K562 (cell line): ENCODE data around the gene TMEM14C. TPM values are rescaled to one million over a fixed set of nuclear protein-coding genes. Genes with fewer than 3 reads are reported as not detected.

Experiments used
- ERF ChIP-seq: fragments of 450-650 bp; formaldehyde crosslinking; IDR thresholded peaks from 2 replicates; pipeline ENCODE4 v1.4.0; 2020; ENCODE audit warnings: mild to moderate bottlenecking, mixed read lengths
- FOXP4 ChIP-seq: sonication (generic); formaldehyde crosslinking; IDR thresholded peaks from 2 replicates; pipeline ENCODE4 v1.8.0; 2022; ENCODE audit warnings: mild to moderate bottlenecking, missing genetic modification reagents, borderline replicate concordance
- GATAD2B ChIP-seq: fragments of 450-650 bp; IDR thresholded peaks from 2 replicates; pipeline ENCODE4 v1.6.1; 2017; ENCODE audit warnings: mild to moderate bottlenecking, borderline replicate concordance
- HDAC6 ChIP-seq: IDR thresholded peaks from 2 replicates; pipeline ENCODE4 v1.6.1; 2012; ENCODE audit warnings: low read depth, mild to moderate bottlenecking, control low read depth, inconsistent platforms, low read length, moderate library complexity
- NCOA1 ChIP-seq: fragments of 450-650 bp; IDR thresholded peaks from 2 replicates; pipeline ENCODE4 v1.6.1; 2016; ENCODE audit warnings: low read depth
- NR2C1 ChIP-seq, 2 experiments: fragments of 450-650 bp; IDR thresholded peaks; 2 replicates each; pipeline ENCODE4 v1.6.1; 2017; ENCODE audit warnings: mild to moderate bottlenecking in 2 of 2, antibody characterized with exemption in 1 of 2, inconsistent platforms in 1 of 2, missing compliant biosample characterization in 1 of 2, missing genetic modification characterization in 1 of 2
- PHF21A ChIP-seq: fragments of 450-650 bp; IDR thresholded peaks from 2 replicates; pipeline ENCODE4 v1.6.1; 2017; ENCODE audit warnings: low read depth, borderline replicate concordance
- SMAD4 ChIP-seq: fragments of 250-450 bp; sonication (Bioruptor Pico); conservative IDR thresholded peaks from 2 replicates; pipeline ENCODE4 v1.8.0; 2021; ENCODE audit warnings: inconsistent platforms, mild to moderate bottlenecking, moderate library complexity
- ZMIZ1 ChIP-seq, 2 experiments: fragments of 150-350 bp in 1 of 2; IDR thresholded peaks; 2 replicates each; pipeline ENCODE4 v1.6.1; 2012 to 2016; ENCODE audit warnings: low read depth in 2 of 2, low read length in 2 of 2, mild to moderate bottlenecking in 1 of 2, moderate library complexity in 1 of 2
- ZNF121 ChIP-seq: sonication (generic); formaldehyde crosslinking; conservative IDR thresholded peaks from 2 replicates; pipeline ENCODE4 v1.8.0; 2022; ENCODE audit warnings: missing genetic modification reagents
- polyA plus RNA-seq, 8 experiments: library from polyadenylated mRNA; depleted of rRNA in 4 of 8; stranded (reverse) in 5 of 8; unstranded in 3 of 8; fragments of >200 nt; fragmentation: Nextera tagmentation in 2 of 8; fragmentation: Illumina TruSeq in 1 of 8; extraction: Ambion mirVana in 2 of 8; extraction: Trizol in 1 of 8; gene quantifications; 2 replicates each; pipeline versions ENCODE4 v1.2.1 to v1.2.3, GENCODE V29; 2011 to 2014; ENCODE audit warnings: inconsistent platforms in 1 of 8, missing spikeins in 1 of 8
- total RNA-seq, 7 experiments: library from RNA; depleted of rRNA in 6 of 7; stranded (reverse); fragments of >200 nt in 6 of 7; fragmentation: Illumina TruSeq in 2 of 7; extraction: Trizol in 2 of 7; gene quantifications; 2 replicates each; pipeline versions ENCODE4 v1.2.1 to v1.2.3, GENCODE V29; 2011 to 2021; ENCODE audit warnings: low replicate concordance in 1 of 7
- TF ChIP-seq, protein P1 (sequence below): sonication (generic); formaldehyde crosslinking; IDR thresholded peaks from 2 replicates; pipeline ENCODE4 v1.8.0; 2023; ENCODE audit warnings: mild to moderate bottlenecking, missing genetic modification reagents
- TF ChIP-seq, protein P2 (sequence below), 2 experiments: fragments of 250-450 bp in 1 of 2; fragments of 450-650 bp in 1 of 2; sonication (Bioruptor Pico) in 1 of 2; IDR thresholded peaks; 2 replicates each; pipeline versions ENCODE4 v1.6.1 to v1.8.0; 2016 to 2021; ENCODE audit warnings: mild to moderate bottlenecking in 2 of 2, moderate library complexity in 2 of 2, missing compliant biosample characterization in 1 of 2, missing genetic modification characterization in 1 of 2

TMEM14C gene
- total and polyA plus RNA-seq, 9 of the 15 experiments (the other 6 are each of a cell fraction or from before 2014, with no cell fraction given) = 151 to 496 (median 263) TPM

DNA sequence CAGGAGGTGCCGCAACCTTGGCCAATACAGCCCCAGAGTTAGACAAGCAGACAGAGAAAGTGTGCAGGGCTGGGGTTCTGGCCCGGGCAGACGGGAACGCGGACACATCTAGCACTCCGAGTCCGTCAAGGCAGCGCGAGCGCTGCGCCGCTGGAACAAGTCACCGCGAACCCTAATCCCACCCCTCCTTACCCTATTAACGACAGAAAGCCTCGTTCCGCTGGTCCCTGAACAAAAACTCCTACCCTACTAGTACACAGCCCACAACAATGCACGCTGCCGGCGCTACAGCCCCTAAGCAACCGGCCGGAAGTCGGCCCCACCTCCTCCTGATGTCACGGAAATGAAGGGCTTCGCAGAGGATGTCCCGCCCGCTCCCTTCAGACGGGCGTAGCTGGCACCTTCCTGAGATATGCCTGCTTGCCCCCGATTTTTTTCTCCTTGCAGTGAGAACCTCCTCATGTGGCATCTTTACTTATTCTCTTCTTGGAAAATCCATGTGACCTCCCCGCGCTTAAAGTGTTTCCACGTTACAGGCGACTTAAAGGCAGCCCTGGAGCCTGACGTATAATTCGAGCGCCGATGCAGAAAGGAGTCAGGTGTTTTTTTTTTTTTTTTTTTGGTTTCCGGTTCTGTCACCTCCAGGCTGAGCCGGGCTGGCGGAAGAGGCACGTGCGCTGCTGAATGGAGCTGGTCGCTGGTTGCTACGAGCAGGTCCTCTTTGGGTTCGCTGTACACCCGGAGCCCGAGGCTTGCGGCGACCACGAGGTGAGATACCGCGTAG, 28.4 kb upstream of the TMEM14C start, which contains the start of the genes C6orf52 and PAK1IP1 (continued):
- peak; percentile 69; the same call in 1 of the 2 replicates for TF ChIP-seq ERF (CRISPR knock-in tag)
- TF ChIP-seq NCOA1 = no peak; the same call in 1 of the 2 replicates
- TF ChIP-seq, protein P1, sequence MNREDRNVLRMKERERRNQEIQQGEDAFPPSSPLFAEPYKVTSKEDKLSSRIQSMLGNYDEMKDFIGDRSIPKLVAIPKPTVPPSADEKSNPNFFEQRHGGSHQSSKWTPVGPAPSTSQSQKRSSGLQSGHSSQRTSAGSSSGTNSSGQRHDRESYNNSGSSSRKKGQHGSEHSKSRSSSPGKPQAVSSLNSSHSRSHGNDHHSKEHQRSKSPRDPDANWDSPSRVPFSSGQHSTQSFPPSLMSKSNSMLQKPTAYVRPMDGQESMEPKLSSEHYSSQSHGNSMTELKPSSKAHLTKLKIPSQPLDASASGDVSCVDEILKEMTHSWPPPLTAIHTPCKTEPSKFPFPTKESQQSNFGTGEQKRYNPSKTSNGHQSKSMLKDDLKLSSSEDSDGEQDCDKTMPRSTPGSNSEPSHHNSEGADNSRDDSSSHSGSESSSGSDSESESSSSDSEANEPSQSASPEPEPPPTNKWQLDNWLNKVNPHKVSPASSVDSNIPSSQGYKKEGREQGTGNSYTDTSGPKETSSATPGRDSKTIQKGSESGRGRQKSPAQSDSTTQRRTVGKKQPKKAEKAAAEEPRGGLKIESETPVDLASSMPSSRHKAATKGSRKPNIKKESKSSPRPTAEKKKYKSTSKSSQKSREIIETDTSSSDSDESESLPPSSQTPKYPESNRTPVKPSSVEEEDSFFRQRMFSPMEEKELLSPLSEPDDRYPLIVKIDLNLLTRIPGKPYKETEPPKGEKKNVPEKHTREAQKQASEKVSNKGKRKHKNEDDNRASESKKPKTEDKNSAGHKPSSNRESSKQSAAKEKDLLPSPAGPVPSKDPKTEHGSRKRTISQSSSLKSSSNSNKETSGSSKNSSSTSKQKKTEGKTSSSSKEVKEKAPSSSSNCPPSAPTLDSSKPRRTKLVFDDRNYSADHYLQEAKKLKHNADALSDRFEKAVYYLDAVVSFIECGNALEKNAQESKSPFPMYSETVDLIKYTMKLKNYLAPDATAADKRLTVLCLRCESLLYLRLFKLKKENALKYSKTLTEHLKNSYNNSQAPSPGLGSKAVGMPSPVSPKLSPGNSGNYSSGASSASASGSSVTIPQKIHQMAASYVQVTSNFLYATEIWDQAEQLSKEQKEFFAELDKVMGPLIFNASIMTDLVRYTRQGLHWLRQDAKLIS (CRISPR knock-in tag) = peak; percentile 82; the same call in 1 of the 2 replicates
- TF ChIP-seq ZNF121 (CRISPR knock-in tag) = no peak
- peak; percentile 80 for TF ChIP-seq NR2C1 (IDR thresholded peaks at IDR 0.05)
- TF ChIP-seq NR2C1 (tag; IDR thresholded peaks at IDR 0.05) = peak; percentile 72; the same call in 1 of the 2 replicates
- peak; percentile 51; the same call in 1 of the 2 replicates for TF ChIP-seq GATAD2B
- 0 out of 2 replicates have a peak, but pooled peaks have one; percentile 78 for TF ChIP-seq FOXP4 (CRISPR knock-in tag)
- peak; percentile 44 for TF ChIP-seq SMAD4
- TF ChIP-seq HDAC6 = no peak
- TF ChIP-seq, protein P2, sequence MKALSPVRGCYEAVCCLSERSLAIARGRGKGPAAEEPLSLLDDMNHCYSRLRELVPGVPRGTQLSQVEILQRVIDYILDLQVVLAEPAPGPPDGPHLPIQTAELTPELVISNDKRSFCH (CRISPR knock-in tag; IDR thresholded peaks at IDR 0.05) = no peak
- TF ChIP-seq, protein P2 (tag; IDR thresholded peaks at IDR 0.05) = 0 out of 2 replicates have a peak, but pooled peaks have one; percentile 39
- TF ChIP-seq PHF21A = no peak
- 0 out of 4 replicates have a peak, but pooled peaks of 1 of the 2 experiments have one; percentile 16 for TF ChIP-seq ZMIZ1 (IDR thresholded peaks at IDR 0.05; ENCODE audit: low read depth in 2 of 2, low read length in 2 of 2)
